ENCODE results near the gene SEPTIN6. TPM values are rescaled to one million over a fixed set of nuclear protein-coding genes. Genes with fewer than 3 reads are reported as not detected.

Gene SEPTIN6
- total and polyA plus RNA-seq, 2 of the 8 experiments (the other 6 are each of a cell fraction or from before 2014, with no cell fraction given): 31.0 to 42.6 TPM

DNA sequence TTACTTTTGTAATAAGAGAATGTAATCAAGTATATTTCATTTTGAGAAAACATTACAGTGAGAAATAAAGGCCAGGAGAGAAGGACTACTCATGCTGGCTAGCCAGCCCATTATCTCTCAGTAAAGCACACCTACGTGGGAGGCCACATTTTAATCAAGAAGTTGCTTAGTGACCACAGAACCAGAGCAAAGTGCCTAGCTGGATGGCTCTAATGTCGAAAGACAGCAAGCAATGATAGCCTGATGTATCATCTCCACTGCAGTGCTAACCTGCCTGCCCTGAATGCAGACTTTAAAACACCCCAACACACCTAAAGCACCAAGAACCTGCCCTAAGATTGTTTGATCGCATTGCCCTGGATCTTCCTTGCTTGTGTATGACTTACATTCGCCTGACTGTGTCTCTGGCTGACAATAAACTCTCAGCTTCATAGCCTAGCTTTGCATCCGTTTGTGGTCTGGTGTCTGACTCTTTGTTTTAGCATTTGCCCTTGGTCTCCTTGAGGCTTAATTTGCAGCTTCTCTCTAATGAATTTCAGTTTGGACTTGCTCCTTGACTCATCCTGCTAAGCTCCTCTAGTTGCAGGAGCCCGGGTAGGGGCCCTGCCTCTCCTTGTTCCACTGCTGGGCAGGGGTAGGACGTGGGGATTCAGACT is 34.1 kb upstream of the SEPTIN6 start (continued):
- TF ChIP-seq RNF2 (IDR thresholded peaks at IDR 0.05; ENCODE audit: borderline replicate concordance, low read depth, low read length, missing control alignments, poor library complexity, severe bottlenecking) (no peak), CTBP2 (IDR thresholded peaks at IDR 0.05; ENCODE audit: borderline replicate concordance, insufficient read depth, insufficient read length, low read length) (no peak), SIX5 (IDR thresholded peaks at IDR 0.05; ENCODE audit: low read depth, low read length) (no peak), RBBP5 (IDR thresholded peaks at IDR 0.05; ENCODE audit: borderline replicate concordance, low read depth, low read length) (no peak)
